Pancreas (tissue), 10 donors: ENCODE measurements around the gene PTPN23. TPM values are rescaled to one million over a fixed set of nuclear protein-coding genes. Genes with fewer than 3 reads are reported as not detected.
A peak's percentile ranks its signal among the peaks of the same experiment; 100 is the strongest.

ENCODE experiments used
- ATAC-seq, 4 donors: fragments of 200-7000 bp; cut with Tn5 transposase; one replicate each; pipeline versions ENCODE4 v1.8.0 to v1.9.1; 2020; ENCODE audit warnings: mild to moderate bottlenecking in 4 of 4, moderate library complexity in 4 of 4
- DNase-seq, 6 donors: peaks; one replicate each; pipeline ENCODE4 v3.0.0-alpha.2; 2020
- FAIRE-seq: peaks from 2 replicates; lab custom pipeline; 2012; peaks lifted over from hg19 to GRCh38; lab: Jason Lieb, UNC
- H3K27ac ChIP-seq, 4 donors: fragments of 200-600 bp; sonication (generic); 1 replicate in 3 of 4; 2 replicates in 1 of 4; pipeline versions ENCODE4 v1.5.0 to v1.8.0; 2020
- H3K27me3 ChIP-seq, 4 donors: fragments of 200-600 bp; one replicate each; pipeline ENCODE4 v1.8.0; 2021
- H3K36me3 ChIP-seq, 3 donors: fragments of 200-600 bp; sonication (generic) in 1 of 3; one replicate each; pipeline versions ENCODE4 v1.5.0 to v1.8.0; 2020 to 2021
- H3K4me1 ChIP-seq, 3 donors: fragments of 200-600 bp; one replicate each; pipeline ENCODE4 v1.8.0; 2021
- H3K4me3 ChIP-seq, 4 donors: fragments of 200-600 bp; sonication (generic) in 2 of 4; one replicate each; pipeline versions ENCODE4 v1.5.0 to v1.8.0; 2020 to 2021
- H3K9me3 ChIP-seq, 4 donors: fragments of 200-600 bp; one replicate each; pipeline ENCODE4 v1.8.0; 2021
- CTCF ChIP-seq, 4 donors: fragments of 200-600 bp; sonication (generic) in 3 of 4; IDR thresholded peaks; one replicate each; pipeline versions ENCODE4 v1.5.0 to v1.8.0; 2021; ENCODE audit warnings: antibody characterized with exemption in 4 of 4
- WGBS, 2 donors: extraction: QIAGEN DNeasy Blood & Tissue Kit; methylation state at CpG; one replicate each; pipeline ENCODE4 v1.1.7; 2013; 5-methylcytosine and 5-hydroxymethylcytosine counted together
- intact Hi-C, 3 donors: fragments of 100-400 bp; cut with DNase I; formaldehyde crosslinking; loops; one replicate each; pipeline versions ENCODE4 v1.11.1 to v1.14.2; 2022
- polyA plus RNA-seq, 2 donors: library from polyadenylated mRNA; stranded (reverse); fragments of 200-250 nt; gene quantifications; one replicate each; pipeline ENCODE4 v1.2.3, GENCODE V29; 2013
- total RNA-seq, 6 donors: library from RNA; stranded (reverse); fragmentation: NEBNext Ultra II Directional in 4 of 6; extraction: Animal tissue kit (Norgen Biotek cat#: 25700) in 4 of 6; gene quantifications; one replicate each; pipeline versions ENCODE4 v1.2.1 to v1.2.4, GENCODE V29; 2021 to 2023
- donor health status: healthy with polysubstance abuse.
- donor health status: DM: no; HTN: no; CAD: no; lungs with moderate emphysema.
- donor health status: DM: no; HTN: no; CAD: no.
- donor health status: control.
- donor health status: control.
- donor health status: Bipolar disorder and iron deficiency.
- donor health status: DM: yes; HTN: yes; CAD: no.
- donor health status: DM: no; HTN: no; CAD: no.
- donor health status: DM: no; HTN: no; CAD: no.
- donor health status: DM: yes; HTN: yes; CAD: no.

PTPN23 gene
- total and polyA plus RNA-seq, 8 donors = 14.2 to 40.8 (median 21.1) TPM

DNA sequence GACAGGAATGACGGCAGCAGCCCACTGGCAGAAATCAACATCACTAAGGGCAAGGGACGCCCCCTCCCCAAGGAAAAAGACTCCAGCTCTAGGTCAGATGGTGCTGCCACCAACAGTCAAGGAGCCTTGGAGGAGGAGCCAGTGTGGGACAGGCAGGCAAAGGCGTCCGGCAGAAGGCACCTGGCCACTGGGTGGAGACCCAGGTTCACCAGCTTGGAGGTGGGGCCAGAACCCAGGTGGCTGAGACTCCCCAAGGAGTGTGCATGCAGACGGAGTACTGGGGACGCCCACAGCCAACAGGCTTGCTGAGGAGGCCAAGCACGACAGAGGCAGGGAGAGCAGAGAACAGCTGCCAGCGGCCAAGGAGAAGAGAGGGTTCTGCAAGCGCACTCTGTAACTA lies 35.2 kb downstream of the PTPN23 start:
- 80 to 83% methylated on average over 9 of the region's 9 CpGs for WGBS, 2 donors
- ATAC-seq (peak in 1 of 4 donors; percentile 1), DNase-seq (peak in 1 of 6 donors; percentile 53), FAIRE-seq (no peak)
- no peak overlapping the region for H3K4me3 ChIP-seq
- no peak for TF ChIP-seq CTCF (IDR thresholded peaks at IDR 0.05)
- H3K27me3 ChIP-seq = no peaks in the 10 kb centered on the region
- intact Hi-C loops = loop anchor here in 1 of 3 donors (5.0 kb wide), 1 partner anchor 61 kb away; the partner anchor contains the start of gene SCAP
- H3K4me1 ChIP-seq = no peaks in the 10 kb centered on the region
- no peaks in the 10 kb centered on the region for H3K9me3 ChIP-seq
- H3K36me3 ChIP-seq = peaks cover 0 to 30% (median 26%) of the 10 kb centered on the region in 3 donors
- no peak overlapping the region for H3K27ac ChIP-seq

GRCh38 chr3:47418167-47419082 lies 37.6 kb downstream of the PTPN23 start:
- Histone ChIP-seq H3K4me1 (peaks cover 10 to 11% (median 10%) of the 10 kb centered on the region in 3 donors), H3K4me3 (no peak overlapping the region), H3K27me3 (no peaks in the 10 kb centered on the region), H3K9me3 (no peaks in the 10 kb centered on the region), H3K27ac (no peak overlapping the region), H3K36me3 (peaks cover 0 to 18% (median 17%) of the 10 kb centered on the region in 3 donors)
- WGBS, 2 donors = 90 to 94% methylated on average over 45 to 53 of the region's 53 CpGs
- DNase-seq (peak in 3 of 6 donors; percentile 29 to 79 (median 37)), ATAC-seq (no peak), FAIRE-seq (no peak)
- intact Hi-C loops = loop anchor here in 1 of 3 donors (5.0 kb wide), 1 partner anchor 59 kb away; the partner anchor contains the start of gene SCAP
- TF ChIP-seq CTCF (IDR thresholded peaks at IDR 0.05) = no peak

GRCh38 chr3:47419083-47420043 lies 38.5 kb downstream of the PTPN23 start:
- H3K27me3 ChIP-seq = no peaks in the 10 kb centered on the region
- 89 to 91% methylated on average over 17 of the region's 17 CpGs for WGBS, 2 donors
- no peak for TF ChIP-seq CTCF (IDR thresholded peaks at IDR 0.05)
- no peak overlapping the region for H3K4me3 ChIP-seq
- H3K4me1 ChIP-seq = peaks cover 10 to 11% (median 10%) of the 10 kb centered on the region in 3 donors
- intact Hi-C loops = loop anchor here in 2 of 3 donors (5.0 to 10.0 kb wide), 2 partner anchors 58 to 375 kb away; partner anchors contain the start of gene SCAP (in 2 of the 2)
- H3K36me3 ChIP-seq = peaks cover 0 to 15% (median 11%) of the 10 kb centered on the region in 3 donors
- FAIRE-seq = no peak
- H3K9me3 ChIP-seq = no peaks in the 10 kb centered on the region
- H3K27ac ChIP-seq = no peak overlapping the region
- no peak for ATAC-seq
- DNase-seq = peak in 3 of 6 donors; percentile 15 to 76 (median 17)

DNA sequence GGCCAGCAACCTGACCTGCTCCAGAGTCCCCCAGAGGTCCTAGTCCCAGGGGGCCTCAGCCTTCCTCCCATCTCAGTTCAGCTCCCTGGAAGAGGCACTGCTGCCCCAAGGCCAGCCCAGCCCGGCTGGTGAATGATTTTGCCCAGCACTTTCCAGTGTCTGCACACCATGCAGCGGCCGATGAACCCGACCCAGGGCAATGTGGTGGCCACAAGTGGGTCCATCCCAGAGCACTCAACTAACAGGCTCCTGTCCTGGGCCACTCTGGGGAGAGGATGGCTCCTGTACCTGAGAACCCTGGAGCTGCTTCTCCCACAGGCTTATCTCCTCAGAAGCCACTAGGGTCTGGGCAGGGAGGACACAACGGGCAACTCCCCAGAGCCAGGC lies 39.2 kb downstream of the PTPN23 start:
- ATAC-seq (no peak), FAIRE-seq (no peak), DNase-seq (peak in 3 of 6 donors; percentile 35 to 81 (median 56))
- no peak for TF ChIP-seq CTCF (IDR thresholded peaks at IDR 0.05)
- peaks cover 10 to 11% (median 10%) of the 10 kb centered on the region in 3 donors for H3K4me1 ChIP-seq
- intact Hi-C loops = loop anchor here in 1 of 3 donors (5.0 to 10.0 kb wide), 2 partner anchors 57 to 375 kb away; partner anchors contain the start of gene SCAP
- H3K4me3 ChIP-seq = no peak overlapping the region
- no peak overlapping the region for H3K27ac ChIP-seq
- H3K9me3 ChIP-seq = no peaks in the 10 kb centered on the region
- no peaks in the 10 kb centered on the region for H3K27me3 ChIP-seq
- WGBS, 2 donors = 90 to 92% methylated on average over 5 of the region's 5 CpGs
- H3K36me3 ChIP-seq = peaks cover 0 to 14% (median 6%) of the 10 kb centered on the region in 3 donors
